Measurements from ENCODE around the gene ZNF30. TPM values are rescaled to one million over a fixed set of nuclear protein-coding genes. Genes with fewer than 3 reads are reported as not detected.
"Not testable (repeated sequence)": the region's sequence is repeated elsewhere in the genome, so short reads cannot be mapped to it uniquely, and the experiment has no call there.

Gene ZNF30
- total RNA-seq, 1 donor from 2014 or later: 6.2 TPM

DNA sequence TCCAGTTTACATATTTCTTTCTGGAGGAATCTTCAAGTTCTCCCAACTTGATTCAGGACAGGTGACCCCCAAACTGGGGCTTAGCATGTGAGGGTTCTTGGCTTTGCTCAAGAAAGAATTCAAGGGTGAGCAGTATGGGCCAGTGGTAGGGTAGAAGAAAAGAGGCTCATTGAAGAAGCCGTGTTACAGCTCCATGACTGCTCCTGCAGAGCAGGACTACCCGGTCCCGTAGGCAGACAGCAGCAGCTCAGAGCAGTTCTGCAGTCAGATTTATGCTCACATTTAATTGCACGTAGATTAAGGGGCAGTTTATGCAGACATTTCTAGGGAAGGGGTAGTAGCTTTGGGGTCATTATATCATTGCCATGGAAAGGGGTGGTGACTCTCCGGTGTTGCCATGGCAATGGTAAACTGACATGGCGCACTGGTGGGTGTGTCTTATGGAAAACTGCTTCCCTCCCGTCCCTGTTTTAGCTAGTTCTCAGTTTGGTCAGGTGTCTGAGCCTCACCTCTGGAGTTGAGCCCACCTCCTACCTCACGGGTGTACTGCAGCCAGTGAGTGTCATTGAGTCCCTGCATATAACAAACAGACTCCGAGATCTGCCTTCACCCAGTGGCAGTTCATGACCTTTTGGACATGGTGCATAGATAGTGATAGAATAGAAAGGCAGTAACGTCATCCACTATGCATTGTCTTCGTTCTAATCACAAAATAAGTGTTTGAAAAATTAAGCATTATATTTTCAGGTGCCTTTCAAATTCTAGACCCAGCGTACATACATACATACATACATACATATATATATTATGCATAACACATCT, 53.3 kb downstream of the ZNF30 start:
- DNase-seq (ENCODE audit: low spot score) (no peak), ATAC-seq (no peak)
- intact Hi-C loops (cut with DNase I): no loop called here

DNA sequence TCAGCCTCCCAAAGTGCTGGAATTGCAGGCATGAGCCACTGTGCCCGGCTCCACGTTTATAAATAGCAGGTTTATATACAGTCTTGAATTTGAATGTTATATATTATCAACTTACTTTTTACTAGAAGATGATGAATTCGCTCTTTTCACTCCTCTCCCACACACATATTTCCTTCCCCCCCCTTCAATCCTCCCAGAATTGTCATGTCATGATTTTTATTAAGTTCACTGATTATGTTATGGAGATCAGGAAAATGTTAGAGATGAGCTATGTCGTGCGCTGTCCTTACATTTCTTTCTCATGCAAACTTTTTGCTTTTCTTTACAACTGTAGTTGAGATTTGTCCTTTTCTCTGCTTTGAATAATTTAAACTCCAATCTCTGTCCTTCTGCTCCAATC, 55.6 kb downstream of the ZNF30 start:
- no peak for DNase-seq (ENCODE audit: low spot score)
- ATAC-seq: no peak
- intact Hi-C loops (cut with DNase I): no loop called here

DNA sequence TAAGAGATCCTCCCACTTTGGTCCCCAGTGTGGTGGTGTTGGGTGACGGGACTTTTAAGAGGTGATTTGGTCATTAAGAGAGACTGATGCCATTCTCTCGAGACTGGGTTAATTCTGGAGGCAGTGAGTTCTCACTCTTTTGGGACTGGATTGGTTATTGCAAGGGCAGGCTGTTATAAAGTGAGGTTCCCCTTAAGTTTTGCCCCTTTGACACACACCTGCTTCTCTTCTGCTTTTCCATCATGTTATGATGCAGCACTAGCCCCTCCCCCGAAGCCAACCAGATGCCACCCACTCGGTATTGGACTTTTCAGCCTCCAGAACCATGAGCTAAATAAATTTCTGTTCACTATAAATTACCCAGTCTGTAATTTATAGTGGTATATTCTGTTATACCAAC, 57.1 kb downstream of the ZNF30 start:
- intact Hi-C loops (cut with DNase I): no loop called here
- DNase-seq (ENCODE audit: low spot score): no peak
- ATAC-seq: no peak

DNA sequence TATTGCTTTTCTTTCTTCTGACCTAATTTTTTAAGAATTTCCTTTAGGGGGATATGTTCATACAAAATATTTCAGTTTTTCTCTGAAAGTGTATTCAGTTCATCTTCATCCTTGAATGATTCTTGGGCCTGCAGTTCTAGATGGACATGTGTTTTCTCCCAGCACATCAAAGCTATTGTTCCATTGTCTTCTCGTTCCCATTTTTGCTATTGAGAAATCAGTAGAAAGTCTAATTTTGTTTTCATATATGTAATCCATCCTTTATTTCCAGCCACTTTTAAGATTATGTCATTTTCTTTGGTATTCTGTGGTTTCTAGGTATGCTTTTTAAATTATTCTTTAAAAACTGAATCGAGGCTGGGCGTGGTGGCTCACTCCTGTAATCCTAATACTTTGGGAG, 57.6 kb downstream of the ZNF30 start:
- intact Hi-C loops (cut with DNase I): no loop called here
- DNase-seq (ENCODE audit: low spot score): no peak
- ATAC-seq: no peak

DNA sequence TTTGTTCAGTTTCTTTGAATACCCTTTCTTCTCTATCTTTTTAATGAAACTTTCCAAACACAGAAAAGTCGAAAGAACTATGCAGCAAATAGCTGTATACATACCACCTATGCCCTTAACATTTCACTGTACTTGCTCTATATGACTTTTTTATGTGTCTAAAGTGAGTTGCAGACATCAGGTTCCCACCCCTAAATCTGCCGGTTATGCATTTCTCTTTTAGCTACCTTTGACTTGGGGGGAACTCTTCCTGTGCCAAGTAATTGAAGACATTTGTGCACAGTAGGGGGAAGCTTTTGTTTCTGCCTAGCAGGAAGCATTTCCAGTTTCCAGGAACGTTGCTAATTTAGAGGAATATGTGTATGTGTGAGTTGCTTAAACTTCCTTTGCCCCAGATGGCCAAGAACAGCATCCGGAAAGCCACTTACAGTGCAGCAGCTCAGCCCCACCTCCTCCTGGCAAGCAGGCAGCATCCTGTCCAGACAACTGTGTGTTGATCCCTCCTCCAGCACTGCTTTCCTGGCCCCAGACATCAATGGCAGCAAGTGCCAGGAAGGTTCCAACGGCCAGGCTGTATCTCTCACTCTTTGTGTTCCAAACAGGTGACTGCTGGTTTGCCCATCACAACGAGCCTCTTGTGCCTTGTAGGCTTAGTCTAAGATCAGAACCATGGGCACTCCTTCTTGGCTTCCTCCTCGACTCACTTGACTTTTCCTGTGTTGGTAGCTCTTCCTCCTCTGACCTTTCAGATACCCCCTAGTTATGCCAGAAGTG, 58.7 kb downstream of the ZNF30 start:
- peak; percentile 79 for ATAC-seq
- intact Hi-C loops (cut with DNase I): no loop called here
- no peak for DNase-seq (ENCODE audit: low spot score)

DNA sequence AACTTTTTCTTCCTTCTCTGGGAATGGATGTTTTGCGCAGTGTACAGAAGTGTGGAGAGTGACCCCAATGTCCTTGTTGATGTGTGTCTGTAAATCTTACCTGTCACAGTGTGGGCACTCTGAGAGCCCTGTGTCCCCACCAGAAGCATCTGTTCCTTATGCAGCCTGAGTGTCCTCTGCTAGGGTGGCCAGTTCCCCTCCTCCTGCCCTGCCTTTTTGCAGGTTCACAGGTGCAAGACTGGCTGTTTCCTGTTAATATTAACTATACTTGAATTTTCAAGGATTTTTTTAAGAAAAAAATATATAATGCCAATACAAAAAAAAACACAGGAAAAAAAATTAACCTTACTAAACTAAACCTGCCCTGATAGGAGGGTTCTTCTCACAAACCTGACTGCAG, 61.4 kb downstream of the ZNF30 start:
- DNase-seq (ENCODE audit: low spot score) (no peak), ATAC-seq (no peak)
- intact Hi-C loops (cut with DNase I): no loop called here

DNA sequence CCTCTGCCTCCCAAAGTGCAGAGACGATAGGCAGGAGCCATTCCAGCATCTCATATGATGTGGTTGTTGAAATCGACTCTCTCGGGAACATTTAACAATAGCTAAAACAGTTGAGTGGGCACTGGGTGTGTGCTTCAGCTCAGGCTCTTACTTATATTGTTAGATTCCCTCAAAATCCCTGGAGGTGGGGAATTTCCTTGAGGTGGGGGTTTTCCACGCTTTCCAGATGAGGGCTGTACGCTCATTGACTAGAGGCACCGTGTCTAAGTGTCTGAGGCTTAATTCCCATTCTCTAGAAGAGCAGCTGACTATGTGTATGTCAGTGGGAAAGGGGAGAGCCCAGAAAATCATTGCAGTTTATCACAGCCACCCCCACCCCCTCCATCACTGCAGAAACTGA, 62.6 kb downstream of the ZNF30 start:
- intact Hi-C loops (cut with DNase I): no loop called here
- ATAC-seq: no peak
- no peak for DNase-seq (ENCODE audit: low spot score)

DNA sequence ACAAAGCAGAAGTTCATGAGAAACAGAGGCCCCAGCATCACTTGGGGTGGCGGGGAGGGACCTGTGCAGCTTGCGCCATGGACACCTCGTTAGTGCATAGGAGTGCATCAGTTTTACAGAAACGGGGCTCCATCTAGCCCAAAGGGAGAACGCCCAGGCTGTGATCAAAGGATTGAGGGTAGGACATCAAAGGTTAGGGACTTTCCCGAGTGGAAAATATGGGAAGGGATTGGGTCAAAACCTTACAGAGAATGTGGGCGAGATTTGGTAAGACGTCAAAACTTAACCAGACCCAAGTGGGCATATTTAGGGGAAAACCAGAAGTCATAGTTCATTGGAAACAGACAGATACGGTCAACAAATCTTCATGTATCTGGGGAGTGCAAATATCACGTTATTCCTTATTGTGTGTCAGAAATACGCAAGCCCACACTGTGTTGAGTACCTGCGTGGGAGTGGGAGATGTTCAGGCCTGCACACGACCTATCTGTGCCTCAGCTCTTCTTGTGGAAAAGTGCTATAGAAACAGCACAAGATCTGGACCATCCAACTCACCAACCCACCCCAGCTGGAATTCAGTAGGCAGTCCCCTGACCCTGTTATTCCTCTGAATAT, 64.0 kb downstream of the ZNF30 start:
- no peak for ATAC-seq
- intact Hi-C loops (cut with DNase I): no loop called here
- no peak for DNase-seq (ENCODE audit: low spot score)

DNA sequence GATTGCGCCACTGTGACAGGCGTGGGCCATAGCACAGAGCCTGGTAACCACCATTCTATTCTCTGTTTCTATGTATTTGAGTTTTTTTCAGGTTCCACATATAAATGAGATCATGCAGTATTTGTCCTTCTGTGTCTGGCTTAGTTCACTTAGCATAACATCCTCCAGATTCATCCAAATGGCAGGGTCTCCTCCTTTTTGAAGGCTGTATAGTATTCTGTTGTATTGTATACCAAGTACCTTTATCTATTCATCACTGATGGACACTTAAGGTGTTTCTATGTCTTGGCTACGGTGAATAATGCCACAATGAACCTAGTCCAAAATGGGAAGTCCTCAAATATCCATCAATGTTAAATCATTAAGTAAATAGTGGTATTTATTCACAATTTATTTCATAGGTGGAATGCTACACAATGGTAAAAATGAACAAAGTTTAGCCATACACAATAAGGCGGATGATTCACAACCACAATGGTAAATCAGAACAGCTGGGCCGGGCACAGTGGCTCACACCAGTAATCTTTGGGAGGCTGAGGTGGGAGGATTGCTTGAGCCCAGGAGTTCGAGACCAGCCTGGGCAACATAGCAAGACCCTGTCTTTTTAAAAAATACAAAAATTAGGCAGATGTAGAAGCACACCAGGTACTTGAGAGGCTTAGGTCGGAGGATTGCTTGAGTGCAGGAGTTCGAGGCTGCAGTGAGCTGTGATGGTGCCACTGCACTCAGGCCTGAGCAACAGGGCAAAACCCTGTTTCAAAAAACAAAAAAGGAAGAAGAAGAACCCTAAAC, 65.0 kb downstream of the ZNF30 start:
- intact Hi-C loops (cut with DNase I): no loop called here
- ATAC-seq (no peak), DNase-seq (ENCODE audit: low spot score) (no peak)

DNA sequence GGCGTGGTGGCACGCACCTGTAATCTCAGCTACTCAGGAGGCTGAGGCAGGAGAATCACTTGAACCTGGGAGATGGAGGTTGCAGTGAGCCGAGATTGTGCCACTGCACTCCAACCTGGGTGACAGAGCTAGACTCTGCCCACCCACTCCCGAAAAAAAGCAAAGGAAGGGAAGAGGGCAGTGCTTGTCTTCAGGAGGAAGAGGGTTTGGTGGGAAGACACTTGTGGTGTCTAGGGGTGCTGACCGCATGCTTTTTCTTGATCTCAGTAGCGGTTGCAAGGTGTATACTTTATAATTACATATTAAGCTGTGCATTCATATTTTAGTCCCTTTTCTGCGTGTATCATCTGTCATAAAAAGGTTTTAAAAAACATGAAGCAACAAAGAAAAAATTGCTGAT, 65.9 kb downstream of the ZNF30 start:
- ATAC-seq; intact Hi-C loops (cut with DNase I); DNase-seq (ENCODE audit: low spot score): not testable (repeated sequence)

DNA sequence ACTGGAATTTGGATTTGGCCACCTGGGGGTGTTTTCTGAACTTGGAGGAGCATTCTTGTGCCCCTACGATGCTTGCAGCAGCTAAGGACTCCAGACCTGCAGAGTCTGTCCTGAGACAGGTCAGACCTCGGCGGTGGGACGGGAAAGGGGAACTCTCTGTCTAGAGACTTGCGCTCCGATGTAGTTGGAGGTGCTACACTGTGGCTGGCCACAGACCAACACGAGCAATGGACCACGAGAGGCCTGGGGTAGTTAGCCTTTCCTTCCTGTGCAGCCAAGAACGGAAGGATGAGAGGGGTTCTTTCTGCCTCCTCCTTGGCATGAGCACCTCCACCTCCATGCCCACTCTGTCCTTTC, 67.6 kb downstream of the ZNF30 start:
- DNase-seq (ENCODE audit: low spot score): no peak

More for the DNA sequence above, 67.6 kb downstream of the ZNF30 start:
- intact Hi-C loops (cut with DNase I): no loop called here
- no peak for ATAC-seq

Other genes starting within 250 kb of the ZNF30 start
- gene SCGB2B2, start 249.7 kb upstream of the ZNF30 start, total RNA-seq: 1.3 TPM
- 46.3 TPM for gene ZNF302, start 249.2 kb upstream of the ZNF30 start, total RNA-seq
- gene ZNF181, start 192.7 kb upstream of the ZNF30 start, total RNA-seq: 17.4 TPM
- gene ZNF599, start 153.7 kb upstream of the ZNF30 start, total RNA-seq: 10.0 TPM
- 9.0 TPM for gene ZNF792, start 37.3 kb downstream of the ZNF30 start, total RNA-seq
- 81.2 TPM for gene GRAMD1A, start 73.4 kb downstream of the ZNF30 start, total RNA-seq
- 13.8 TPM for gene SCN1B, start 103.6 kb downstream of the ZNF30 start, total RNA-seq
- 1.1 TPM for gene HPN, start 114.8 kb downstream of the ZNF30 start, total RNA-seq
- 24.1 TPM for gene FXYD3, start 188.9 kb downstream of the ZNF30 start, total RNA-seq
- gene LGI4, start 208.2 kb downstream of the ZNF30 start, total RNA-seq: 244 TPM
- 460 TPM for gene FXYD1, start 211.9 kb downstream of the ZNF30 start, total RNA-seq
- 5.5 TPM for gene FXYD7, start 216.4 kb downstream of the ZNF30 start, total RNA-seq
- gene FXYD5, start 227.8 kb downstream of the ZNF30 start, total RNA-seq: 92.9 TPM